ENCODE results near the gene JPH2. TPM values are rescaled to one million over a fixed set of nuclear protein-coding genes. Genes with fewer than 3 reads are reported as not detected.

Gene JPH2
- total RNA-seq, 1 experiment from 2014 or later, result 15.8 TPM

- Histone ChIP-seq H3K4me3 (ENCODE audit: low read length) (no peak overlapping the region), H3K9ac (ENCODE audit: low read length) (no peak overlapping the region), H3K9me3 (ENCODE audit: low read length) (no peaks in the 10 kb centered on the region), H3F3A (ENCODE audit: low read length, unreplicated experiment) (no peaks in the 10 kb centered on the region), H2AFZ (ENCODE audit: low read length) (no peak overlapping the region), H3K27me3 (ENCODE audit: low read length) (no peaks in the 10 kb centered on the region), H3K79me2 (ENCODE audit: low read length) (no peaks in the 10 kb centered on the region), H3K9me2 (replicated peaks; ENCODE audit: low read length) (no peaks in the 10 kb centered on the region), H3K4me2 (ENCODE audit: low read length) (0 out of 2 replicates have a peak overlapping the region, but pooled peaks have one; percentile 11), H3K36me3 (ENCODE audit: low read depth, low read length) (no peaks in the 10 kb centered on the region), H3K4me1 (ENCODE audit: insufficient read depth, low read length) (peaks cover 28% of the 10 kb centered on the region), H4K20me1 (ENCODE audit: low read length) (no peaks in the 10 kb centered on the region), H3K27ac (ENCODE audit: low read length) (no peak overlapping the region)
- TF ChIP-seq EZH2phosphoT487 (IDR thresholded peaks at IDR 0.05; ENCODE audit: borderline replicate concordance, low read length), result no peak
- TF ChIP-seq CTCF (conservative IDR thresholded peaks at IDR 0.05; ENCODE audit: low read depth, low read length), result peak; percentile 99
- intact Hi-C loops (cut with micrococcal nuclease), result loop anchor here (1.0 to 5.0 kb wide), 6 partner anchors 24 to 543 kb away; no protein-coding TSS in a partner anchor
- no TSS peak for BruUV-seq (replicated peaks)
- DNase-seq (peak; percentile 94), ATAC-seq (peak; percentile 66)
- ChIA-PET POLR2A (ENCODE audit: unreplicated experiment) (interaction anchor here (0.5 kb wide), 1 partner anchor 522 kb away, joined by 4 read pairs; the partner anchor contains the start of gene SGK2), CTCF (interaction anchor here (0.6 to 2.0 kb wide), 10 partner anchors 10 to 543 kb away, joined by 3 to 20 read pairs (median 4); no protein-coding TSS in a partner anchor)
Measured at GRCh38 chr20:44080646-44081267, 106.2 kb downstream of the JPH2 start.

DNA sequence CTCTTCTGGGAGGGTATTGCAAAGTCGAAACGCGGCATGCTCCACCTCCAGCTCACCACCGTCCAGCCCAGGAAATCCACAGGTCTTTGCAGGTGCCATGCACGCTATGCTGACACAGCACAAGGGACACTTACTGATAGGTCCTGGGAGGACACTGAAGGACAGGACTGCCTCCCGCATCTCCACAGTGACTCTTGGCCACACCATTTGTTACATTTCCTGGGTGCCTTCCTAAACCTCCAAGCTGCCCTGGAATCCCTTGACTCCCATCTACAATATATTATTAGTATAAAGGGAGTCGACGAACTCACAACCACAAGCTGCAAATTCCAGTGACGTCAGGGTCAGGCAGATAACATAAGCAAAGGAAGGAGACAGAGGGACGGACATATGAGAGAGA lies 106.9 kb downstream of the JPH2 start:
- Histone ChIP-seq H3K27me3 (ENCODE audit: low read length) (no peaks in the 10 kb centered on the region), H3K9me3 (ENCODE audit: low read length) (no peaks in the 10 kb centered on the region), H3F3A (ENCODE audit: low read length, unreplicated experiment) (no peaks in the 10 kb centered on the region), H3K9me2 (replicated peaks; ENCODE audit: low read length) (no peaks in the 10 kb centered on the region), H3K4me1 (ENCODE audit: insufficient read depth, low read length) (peaks cover 31% of the 10 kb centered on the region), H2AFZ (ENCODE audit: low read length) (no peak overlapping the region), H3K4me3 (ENCODE audit: low read length) (no peak overlapping the region), H3K36me3 (ENCODE audit: low read depth, low read length) (no peaks in the 10 kb centered on the region), H3K79me2 (ENCODE audit: low read length) (no peaks in the 10 kb centered on the region), H3K27ac (ENCODE audit: low read length) (no peak overlapping the region), H3K4me2 (ENCODE audit: low read length) (no peak overlapping the region), H3K9ac (ENCODE audit: low read length) (no peak overlapping the region), H4K20me1 (ENCODE audit: low read length) (no peaks in the 10 kb centered on the region)
- ATAC-seq, result no peak
- no peak for DNase-seq
- intact Hi-C loops (cut with micrococcal nuclease), result loop anchor here (1.0 to 5.0 kb wide), 6 partner anchors 24 to 543 kb away; no protein-coding TSS in a partner anchor
- TF ChIP-seq EZH2 (IDR thresholded peaks at IDR 0.05; ENCODE audit: low read length, unreplicated experiment), result no peak
- POLR2A ChIA-PET (ENCODE audit: unreplicated experiment), result interaction anchor here (0.5 kb wide), 1 partner anchor 521 kb away, joined by 4 read pairs; the partner anchor contains the start of gene SGK2
- CTCF ChIA-PET, result interaction anchor here (0.6 to 2.0 kb wide), 10 partner anchors 11 to 542 kb away, joined by 3 to 20 read pairs (median 4); no protein-coding TSS in a partner anchor
- BruUV-seq (replicated peaks), result no TSS peak

DNA sequence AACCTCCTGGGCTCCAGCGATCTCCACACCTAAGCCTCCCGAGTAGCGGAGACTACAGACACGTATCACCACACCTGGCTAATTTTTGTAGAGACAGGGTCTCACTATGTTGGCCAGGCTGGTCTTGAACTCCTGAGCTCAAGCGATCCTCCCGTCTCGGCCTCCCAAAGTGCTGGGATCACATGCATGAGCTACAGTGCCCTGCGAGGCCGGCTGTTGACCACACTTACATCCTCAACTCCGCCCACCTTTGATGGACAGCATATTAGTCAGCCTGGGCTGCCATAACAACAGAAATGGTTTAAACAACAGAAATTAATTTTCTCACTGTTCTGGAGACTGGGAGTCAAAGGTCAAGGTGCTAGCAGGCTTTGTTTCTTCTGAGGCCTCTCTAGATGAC lies 107.7 kb downstream of the JPH2 start:
- no peak overlapping the region for H3K4me2 ChIP-seq (ENCODE audit: low read length)
- H3K79me2 ChIP-seq (ENCODE audit: low read length), result no peaks in the 10 kb centered on the region
- BruUV-seq (replicated peaks), result no TSS peak
- ChIA-PET POLR2A (ENCODE audit: unreplicated experiment) (no interaction called here), CTCF (no interaction called here)
- H3K9me2 ChIP-seq (replicated peaks; ENCODE audit: low read length), result no peaks in the 10 kb centered on the region
- intact Hi-C loops (cut with micrococcal nuclease), result no loop called here
- no peak overlapping the region for H2AFZ ChIP-seq (ENCODE audit: low read length)
- H3K9ac ChIP-seq (ENCODE audit: low read length), result no peak overlapping the region
- no peak overlapping the region for H3K4me3 ChIP-seq (ENCODE audit: low read length)
- H3K36me3 ChIP-seq (ENCODE audit: low read depth, low read length), result no peaks in the 10 kb centered on the region
- DNase-seq (peak; percentile 15), ATAC-seq (no peak)
- no peaks in the 10 kb centered on the region for H4K20me1 ChIP-seq (ENCODE audit: low read length)
- H3K27me3 ChIP-seq (ENCODE audit: low read length), result no peaks in the 10 kb centered on the region
- H3K9me3 ChIP-seq (ENCODE audit: low read length), result no peaks in the 10 kb centered on the region
- no peak for TF ChIP-seq EZH2phosphoT487 (IDR thresholded peaks at IDR 0.05; ENCODE audit: borderline replicate concordance, low read length)
- no peak for TF ChIP-seq EZH2 (IDR thresholded peaks at IDR 0.05; ENCODE audit: low read length, unreplicated experiment)
- no peak for TF ChIP-seq CTCF (conservative IDR thresholded peaks at IDR 0.05; ENCODE audit: low read depth, low read length)
- no peaks in the 10 kb centered on the region for H3F3A ChIP-seq (ENCODE audit: low read length, unreplicated experiment)
- H3K4me1 ChIP-seq (ENCODE audit: insufficient read depth, low read length), result peaks cover 38% of the 10 kb centered on the region
- H3K27ac ChIP-seq (ENCODE audit: low read length), result no peak overlapping the region

Data from PC-3 (cell line).